K562 (cell line): ENCODE data around the gene AKR1A1. TPM values are rescaled to one million over a fixed set of nuclear protein-coding genes. Genes with fewer than 3 reads are reported as not detected.

ENCODE experiments used
- CEBPB ChIP-seq: fragments of 450-650 bp; IDR thresholded peaks from 2 replicates; pipeline ENCODE4 v1.6.1; 2016; ENCODE audit warnings: missing genetic modification characterization, missing compliant biosample characterization
- FOXK1 ChIP-seq: sonication (generic); formaldehyde crosslinking; IDR thresholded peaks from 2 replicates; pipeline ENCODE4 v1.8.0; 2022; ENCODE audit warnings: missing genetic modification reagents, mild to moderate bottlenecking, borderline replicate concordance
- FOXK2 ChIP-seq, 2 experiments: fragments of 450-650 bp; IDR thresholded peaks in 1 of 2; conservative IDR thresholded peaks in 1 of 2; 2 replicates each; pipeline ENCODE4 v1.6.1; 2016; ENCODE audit warnings: low read depth in 2 of 2, mild to moderate bottlenecking in 1 of 2
- ZBTB40 ChIP-seq, 2 experiments: fragments of 450-650 bp in 1 of 2; sonication (generic) in 1 of 2; formaldehyde crosslinking in 1 of 2; IDR thresholded peaks; 2 replicates each; pipeline versions ENCODE4 v1.7.1 to v1.9.0; 2016 to 2022; ENCODE audit warnings: inconsistent platforms in 1 of 2, mild to moderate bottlenecking in 1 of 2, missing genetic modification reagents in 1 of 2
- ZNF609 ChIP-seq: sonication (generic); formaldehyde crosslinking; IDR thresholded peaks from 2 replicates; pipeline ENCODE4 v1.8.1; 2023; ENCODE audit warnings: missing genetic modification reagents, mild to moderate bottlenecking, borderline replicate concordance
- ZNF778 ChIP-seq: fragments of 450-650 bp; formaldehyde crosslinking; IDR thresholded peaks from 2 replicates; pipeline ENCODE4 v1.4.0; 2020; ENCODE audit warnings: mild to moderate bottlenecking, moderate library complexity
- polyA plus RNA-seq, 8 experiments: library from polyadenylated mRNA; depleted of rRNA in 4 of 8; stranded (reverse) in 5 of 8; unstranded in 3 of 8; fragments of >200 nt; fragmentation: Nextera tagmentation in 2 of 8; fragmentation: Illumina TruSeq in 1 of 8; extraction: Ambion mirVana in 2 of 8; extraction: Trizol in 1 of 8; gene quantifications; 2 replicates each; pipeline versions ENCODE4 v1.2.1 to v1.2.3, GENCODE V29; 2011 to 2014; ENCODE audit warnings: inconsistent platforms in 1 of 8, missing spikeins in 1 of 8
- total RNA-seq, 7 experiments: library from RNA; depleted of rRNA in 6 of 7; stranded (reverse); fragments of >200 nt in 6 of 7; fragmentation: Illumina TruSeq in 2 of 7; extraction: Trizol in 2 of 7; gene quantifications; 2 replicates each; pipeline versions ENCODE4 v1.2.1 to v1.2.3, GENCODE V29; 2011 to 2021; ENCODE audit warnings: low replicate concordance in 1 of 7

The AKR1A1 gene
- total and polyA plus RNA-seq, 9 of the 15 experiments (the other 6 are each of a cell fraction or from before 2014, with no cell fraction given): 68.6 to 211 (median 132) TPM

- TF ChIP-seq ZBTB40 (IDR thresholded peaks at IDR 0.05): peak; percentile 23; the same call in 1 of the 2 replicates
- TF ChIP-seq ZBTB40 (CRISPR knock-in tag; IDR thresholded peaks at IDR 0.05): no peak
- peak; percentile 51; the same call in 1 of the 2 replicates for TF ChIP-seq CEBPB (tag)
- TF ChIP-seq FOXK1: 0 out of 2 replicates have a peak, but pooled peaks have one; percentile 36
- TF ChIP-seq ZNF609 (CRISPR knock-in tag): 0 out of 2 replicates have a peak, but pooled peaks have one; percentile 31
- no peak for TF ChIP-seq ZNF778 (CRISPR knock-in tag)
- TF ChIP-seq FOXK2 (conservative IDR thresholded peaks at IDR 0.05 in 1 of 2, IDR thresholded peaks at IDR 0.05 in 1 of 2; ENCODE audit: low read depth in 2 of 2): peak in 1 of 2 experiments; percentile 3; a peak in 1 of 4 replicates
- TF ChIP-seq, all 486 proteins: peak for 16
Observed at GRCh38 chr1:45585110-45585426, 34.4 kb downstream of the AKR1A1 start (continued).
